Suprapubic skin (tissue), 4 donors: Measurements from ENCODE around the gene OSTC. TPM values are rescaled to one million over a fixed set of nuclear protein-coding genes. Genes with fewer than 3 reads are reported as not detected.

Experiments
- DNase-seq, 2 donors: peaks; one replicate each; pipeline ENCODE4 v3.0.0-alpha.2; 2019; ENCODE audit warnings: low spot score in 2 of 2
- H3K27ac ChIP-seq: fragments of 200-600 bp; sonication (generic); one replicate; pipeline ENCODE4 v1.5.1; 2019
- H3K27me3 ChIP-seq: fragments of 200-600 bp; sonication (generic); one replicate; pipeline ENCODE4 v1.5.1; 2019
- H3K36me3 ChIP-seq: fragments of 200-600 bp; sonication (generic); one replicate; pipeline ENCODE4 v1.5.1; 2019
- H3K4me1 ChIP-seq: fragments of 200-600 bp; sonication (generic); one replicate; pipeline ENCODE4 v1.5.1; 2019
- H3K4me3 ChIP-seq: fragments of 200-600 bp; sonication (generic); one replicate; pipeline ENCODE4 v1.5.1; 2019; ENCODE audit warnings: mild to moderate bottlenecking
- H3K9me3 ChIP-seq: fragments of 200-600 bp; sonication (generic); one replicate; pipeline ENCODE4 v1.5.1; 2019
- EP300 ChIP-seq: sonication (generic); formaldehyde crosslinking; IDR thresholded peaks from one replicate; pipeline ENCODE4 v1.6.1; 2017; ENCODE audit warnings: antibody characterized with exemption
- POLR2A ChIP-seq, 2 donors: fragments of 450-650 bp; IDR thresholded peaks; one replicate each; pipeline ENCODE4 v1.6.1; 2017; ENCODE audit warnings: antibody characterized with exemption in 2 of 2, mild to moderate bottlenecking in 2 of 2, moderate library complexity in 2 of 2
- POLR2AphosphoS5 ChIP-seq, 3 donors: sonication (generic); formaldehyde crosslinking; IDR thresholded peaks; one replicate each; pipeline ENCODE4 v1.6.1; 2017; ENCODE audit warnings: antibody characterized with exemption in 3 of 3
- WGBS: methylation state at CpG from one replicate; pipeline ENCODE4 v1.1.5; 2018; 5-methylcytosine and 5-hydroxymethylcytosine counted together
- total RNA-seq, 4 donors: library from RNA; depleted of rRNA; stranded (reverse); fragments of >200 nt; gene quantifications; one replicate each; pipeline ENCODE4 v1.1.0, GENCODE V29; 2016
- TF ChIP-seq, protein P1 (sequence below), 2 donors: fragments of 200-600 bp in 1 of 2; fragments of 450-650 bp in 1 of 2; sonication (generic) in 1 of 2; IDR thresholded peaks; one replicate each; pipeline ENCODE4 v1.5.1; 2016 to 2019; ENCODE audit warnings: antibody characterized with exemption in 2 of 2, mild to moderate bottlenecking in 1 of 2, moderate library complexity in 1 of 2

Gene OSTC
- total RNA-seq, 4 donors from 2014 or later = 23.7 to 60.2 (median 39.4) TPM

DNA sequence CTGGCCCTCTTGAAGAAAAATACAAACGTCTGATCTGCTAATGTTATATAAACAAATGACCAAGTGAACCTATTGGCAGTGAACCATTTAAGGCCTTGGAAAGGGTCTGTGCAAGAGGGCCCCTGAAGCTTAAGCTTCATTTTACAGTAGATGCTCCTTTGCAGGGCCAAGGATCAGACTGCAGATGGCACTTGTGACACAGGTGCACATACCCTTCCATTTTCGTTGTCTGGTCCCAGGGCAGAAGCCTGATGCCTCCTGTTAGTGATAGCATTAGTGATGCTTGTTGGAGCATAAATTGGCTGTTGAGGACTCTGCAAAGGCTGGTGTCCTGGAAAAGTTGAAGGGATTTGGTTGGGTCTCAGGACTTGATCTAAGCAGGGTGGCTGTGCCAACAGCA, 65.9 kb downstream of the OSTC start:
- 51% methylated on average over 2 of the region's 2 CpGs for WGBS
- Histone ChIP-seq H3K4me1 (no peaks in the 10 kb centered on the region), H3K36me3 (no peaks in the 10 kb centered on the region), H3K4me3 (no peak overlapping the region), H3K27ac (no peak overlapping the region), H3K9me3 (no peaks in the 10 kb centered on the region), H3K27me3 (no peaks in the 10 kb centered on the region)
- no peak for TF ChIP-seq EP300
- TF ChIP-seq, protein P1, sequence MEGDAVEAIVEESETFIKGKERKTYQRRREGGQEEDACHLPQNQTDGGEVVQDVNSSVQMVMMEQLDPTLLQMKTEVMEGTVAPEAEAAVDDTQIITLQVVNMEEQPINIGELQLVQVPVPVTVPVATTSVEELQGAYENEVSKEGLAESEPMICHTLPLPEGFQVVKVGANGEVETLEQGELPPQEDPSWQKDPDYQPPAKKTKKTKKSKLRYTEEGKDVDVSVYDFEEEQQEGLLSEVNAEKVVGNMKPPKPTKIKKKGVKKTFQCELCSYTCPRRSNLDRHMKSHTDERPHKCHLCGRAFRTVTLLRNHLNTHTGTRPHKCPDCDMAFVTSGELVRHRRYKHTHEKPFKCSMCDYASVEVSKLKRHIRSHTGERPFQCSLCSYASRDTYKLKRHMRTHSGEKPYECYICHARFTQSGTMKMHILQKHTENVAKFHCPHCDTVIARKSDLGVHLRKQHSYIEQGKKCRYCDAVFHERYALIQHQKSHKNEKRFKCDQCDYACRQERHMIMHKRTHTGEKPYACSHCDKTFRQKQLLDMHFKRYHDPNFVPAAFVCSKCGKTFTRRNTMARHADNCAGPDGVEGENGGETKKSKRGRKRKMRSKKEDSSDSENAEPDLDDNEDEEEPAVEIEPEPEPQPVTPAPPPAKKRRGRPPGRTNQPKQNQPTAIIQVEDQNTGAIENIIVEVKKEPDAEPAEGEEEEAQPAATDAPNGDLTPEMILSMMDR (IDR thresholded peaks at IDR 0.05) = no peak
- TF ChIP-seq POLR2A (IDR thresholded peaks at IDR 0.05) = no peak
- TF ChIP-seq POLR2AphosphoS5 (IDR thresholded peaks at IDR 0.05) = no peak
- no peak for DNase-seq

DNA sequence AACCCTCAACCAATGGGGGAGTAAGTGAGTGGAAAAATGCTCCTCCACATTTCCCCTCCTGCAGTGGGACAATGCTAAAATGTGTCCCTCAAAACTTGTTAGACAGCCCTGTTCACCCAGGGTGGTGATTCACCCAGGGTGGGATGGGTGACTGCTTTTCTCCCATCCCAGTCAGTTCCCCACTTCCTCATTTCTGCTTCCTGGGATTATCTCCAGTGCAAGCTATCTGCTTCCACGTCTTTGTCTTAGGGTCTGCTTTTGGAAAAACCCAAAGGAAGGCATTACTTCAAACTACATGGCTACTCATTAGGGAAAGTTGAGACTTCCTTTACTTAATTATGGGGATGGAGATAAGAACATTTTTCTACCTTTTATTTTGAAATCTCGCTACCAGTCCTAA, 67.0 kb downstream of the OSTC start:
- no peak for DNase-seq
- H3K9me3 ChIP-seq = no peaks in the 10 kb centered on the region

More for the DNA sequence above, 67.0 kb downstream of the OSTC start:
- Histone ChIP-seq H3K27me3 (no peaks in the 10 kb centered on the region), H3K36me3 (no peaks in the 10 kb centered on the region), H3K4me3 (no peak overlapping the region), H3K27ac (no peak overlapping the region), H3K4me1 (no peaks in the 10 kb centered on the region)
- 70% methylated on average over 2 of the region's 2 CpGs for WGBS
- no peak for TF ChIP-seq EP300
- TF ChIP-seq POLR2A (IDR thresholded peaks at IDR 0.05) = no peak

Other genes starting within 250 kb of the OSTC start
- gene RPL34, start 30.0 kb upstream of the OSTC start, total RNA-seq = 1,000 to 10,000 TPM in 2 of 4 donors, 100 to 1,000 TPM in 2; 704 to 1,066 (median 979) TPM
- not detected for gene ETNPPL, start 112.5 kb downstream of the OSTC start, total RNA-seq